Measurements from ENCODE around the gene CDH26.
A peak's percentile ranks its signal among the peaks of the same experiment; 100 is the strongest.
"Not testable (repeated sequence)": the region's sequence is repeated elsewhere in the genome, so short reads cannot be mapped to it uniquely, and the experiment has no call there.

The CDH26 gene

GRCh38 chr20:59942245-59942644 lies 16.0 kb upstream of the CDH26 start:
- DNase-seq: no peak

GRCh38 chr20:59944726-59945125 lies 13.5 kb upstream of the CDH26 start:
- DNase-seq: no peak

GRCh38 chr20:59945175-59945574 lies 13.0 kb upstream of the CDH26 start:
- DNase-seq: no peak

- DNase-seq: no peak
Observed at GRCh38 chr20:59945731-59946130, 12.5 kb upstream of the CDH26 start.

GRCh38 chr20:59947376-59947775 lies 10.8 kb upstream of the CDH26 start:
- no peak for DNase-seq

- no peak for DNase-seq
Observed at GRCh38 chr20:59948212-59948611, 10.0 kb upstream of the CDH26 start.

GRCh38 chr20:59948828-59949720 lies 9.1 kb upstream of the CDH26 start:
- DNase-seq: peak; percentile 68

- no peak for DNase-seq
Observed at GRCh38 chr20:59949911-59950310, 8.3 kb upstream of the CDH26 start.

- no peak for DNase-seq
Observed at GRCh38 chr20:59954718-59955117, 3.5 kb upstream of the CDH26 start.

- DNase-seq: peak; percentile 30
Observed at GRCh38 chr20:59955131-59955796, 3.0 kb upstream of the CDH26 start.

- DNase-seq: not testable (repeated sequence)
Observed at GRCh38 chr20:59957568-59957967, 655 bp upstream of the CDH26 start.

- no peak for DNase-seq
Observed at GRCh38 chr20:59958626-59959025, 403 bp downstream of the CDH26 start.

- no peak for DNase-seq
Observed at GRCh38 chr20:59961423-59961822, 3.2 kb downstream of the CDH26 start.

GRCh38 chr20:59962155-59962554 lies 3.9 kb downstream of the CDH26 start:
- DNase-seq: no peak

- DNase-seq: no peak
Observed at GRCh38 chr20:59966428-59966827, 8.2 kb downstream of the CDH26 start.

- DNase-seq: no peak
Observed at GRCh38 chr20:59971428-59971827, 13.2 kb downstream of the CDH26 start.

GRCh38 chr20:59972037-59972801 lies 14.0 kb downstream of the CDH26 start:
- DNase-seq: no peak

- DNase-seq: no peak
Observed at GRCh38 chr20:59976156-59976782, 18.0 kb downstream of the CDH26 start.

- no peak for DNase-seq
Observed at GRCh38 chr20:59977086-59977485, 18.9 kb downstream of the CDH26 start.

GRCh38 chr20:59983076-59983475 lies 24.9 kb downstream of the CDH26 start:
- DNase-seq: no peak

GRCh38 chr20:59984541-59984940 lies 26.3 kb downstream of the CDH26 start:
- DNase-seq: no peak

GRCh38 chr20:59985164-59985563 lies 26.9 kb downstream of the CDH26 start:
- DNase-seq: no peak

- DNase-seq: no peak
Observed at GRCh38 chr20:59985864-59986263, 27.6 kb downstream of the CDH26 start.

Measured in NCI-H1105 treated with DMSO at 0.1 percent for 48 hours (cell line).